Activated T-cell treated with anti-CD3 and anti-CD28 coated beads, Interleukin-2, amount 50 U/mL, for 24 hours (primary cell): Measurements from ENCODE around the gene FREM3.

Experiments
- DNase-seq: peaks from one replicate; pipeline ENCODE4 v3.0.0-alpha.2; 2020
- H3K27ac Mint-ChIP-seq: 2 replicates; pipeline ENCODE4 v1.8.0; 2020; ENCODE audit warnings: mild to moderate bottlenecking, mixed read lengths
- H3K27me3 Mint-ChIP-seq: 2 replicates; pipeline ENCODE4 v1.8.0; 2020; ENCODE audit warnings: mixed read lengths
- H3K36me3 Mint-ChIP-seq: 2 replicates; pipeline ENCODE4 v1.8.0; 2020; ENCODE audit warnings: low read depth, mixed read lengths
- H3K4me1 Mint-ChIP-seq: 2 replicates; pipeline ENCODE4 v1.8.0; 2020; ENCODE audit warnings: low read depth, mixed read lengths
- H3K4me3 Mint-ChIP-seq: 2 replicates; pipeline ENCODE4 v1.8.0; 2020; ENCODE audit warnings: mild to moderate bottlenecking, moderate library complexity, mixed read lengths
- H3K9me3 Mint-ChIP-seq: 2 replicates; pipeline ENCODE4 v1.8.0; 2020; ENCODE audit warnings: mixed read lengths

Gene FREM3

DNA sequence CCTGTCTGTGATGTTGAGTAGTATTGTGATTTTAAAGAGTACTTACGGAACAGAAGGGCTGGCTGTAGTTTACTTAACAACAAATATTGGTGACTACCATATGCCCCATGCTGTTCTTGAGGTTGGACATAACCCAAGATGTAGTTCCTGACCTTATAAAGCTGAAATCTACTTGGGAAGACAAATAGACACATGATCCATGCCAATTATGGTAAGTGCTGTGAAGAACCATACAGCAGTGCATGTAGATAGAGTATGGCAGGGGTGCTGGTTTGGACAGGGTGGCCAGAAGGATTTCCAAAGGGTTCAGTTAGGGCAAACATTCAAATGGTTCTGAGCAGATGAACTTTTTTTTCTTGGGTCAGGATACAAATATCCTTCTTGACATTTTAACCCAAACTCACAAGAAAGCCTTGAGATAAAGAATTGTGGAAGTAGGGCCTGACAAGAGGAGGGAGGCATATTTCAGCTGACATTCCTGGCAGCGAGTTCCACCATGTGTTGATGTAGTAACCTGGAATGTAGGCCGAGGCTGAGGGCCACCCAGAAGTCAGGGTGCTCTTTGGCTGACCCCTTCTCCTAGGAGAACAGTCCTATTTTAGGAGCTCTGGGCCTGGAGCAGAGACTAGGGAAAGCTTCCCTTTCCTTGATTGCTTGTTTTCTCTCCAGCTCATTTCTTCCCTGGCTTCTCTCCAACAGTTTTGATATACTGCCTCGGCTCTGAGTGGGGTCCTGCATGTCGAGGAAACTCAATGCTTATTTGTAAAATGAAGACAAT lies 74.2 kb downstream of the FREM3 start:
- Mint-ChIP-seq H3K27ac (no peak overlapping the region), H3K36me3 (no peaks in the 10 kb centered on the region), H3K4me1 (no peaks in the 10 kb centered on the region), H3K4me3 (no peak overlapping the region), H3K27me3 (peaks cover 5% of the 10 kb centered on the region), H3K9me3 (peaks cover 3% of the 10 kb centered on the region)
- no peak for DNase-seq

DNA sequence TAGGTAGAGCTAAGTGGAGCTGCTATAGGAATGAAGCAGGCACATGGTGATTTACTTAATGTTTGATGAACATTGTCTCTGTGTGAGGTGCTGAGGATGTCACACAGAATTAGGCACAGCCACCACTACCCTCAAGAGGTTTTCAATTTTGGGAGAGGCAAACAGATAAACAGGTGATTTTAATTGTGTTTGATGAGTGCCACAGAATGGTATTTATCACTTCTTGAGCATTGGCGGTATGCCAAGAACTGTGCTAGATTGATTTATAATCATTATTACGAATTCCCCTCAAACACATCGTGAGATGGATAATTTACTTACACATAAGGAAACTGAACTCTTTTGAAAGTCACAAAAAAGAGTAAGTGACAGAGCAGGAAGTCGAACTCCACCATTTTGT lies 74.8 kb downstream of the FREM3 start:
- H3K27me3 Mint-ChIP-seq, result peaks cover 5% of the 10 kb centered on the region
- no peaks in the 10 kb centered on the region for H3K36me3 Mint-ChIP-seq
- peaks cover 3% of the 10 kb centered on the region for H3K9me3 Mint-ChIP-seq
- H3K4me1 Mint-ChIP-seq, result no peaks in the 10 kb centered on the region
- DNase-seq, result no peak
- no peak overlapping the region for H3K4me3 Mint-ChIP-seq
- H3K27ac Mint-ChIP-seq, result no peak overlapping the region

DNA sequence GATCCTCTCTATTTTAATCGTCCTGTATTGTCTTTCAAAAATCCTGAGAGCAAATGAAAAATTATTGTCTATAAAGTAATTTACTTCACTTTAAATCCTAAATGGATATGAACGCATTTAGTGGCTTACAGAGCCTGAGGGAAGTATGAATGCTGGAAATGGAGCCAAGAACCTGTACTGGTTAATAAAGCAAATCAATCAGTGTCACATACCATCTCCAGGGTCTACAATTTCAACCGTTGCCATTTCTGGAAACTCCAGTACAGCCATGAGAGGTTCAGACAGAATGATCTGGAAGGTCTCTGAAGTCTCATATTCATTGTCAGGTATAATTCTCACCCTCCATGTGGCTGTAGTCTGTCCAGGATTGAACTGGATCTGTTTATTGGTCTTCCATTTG lies 76.6 kb downstream of the FREM3 start:
- DNase-seq, result no peak
- H3K27me3 Mint-ChIP-seq, result peaks cover 9% of the 10 kb centered on the region
- H3K4me1 Mint-ChIP-seq, result no peaks in the 10 kb centered on the region
- H3K36me3 Mint-ChIP-seq, result no peaks in the 10 kb centered on the region
- H3K9me3 Mint-ChIP-seq, result peaks cover 3% of the 10 kb centered on the region
- no peak overlapping the region for H3K4me3 Mint-ChIP-seq
- H3K27ac Mint-ChIP-seq, result no peak overlapping the region

DNA sequence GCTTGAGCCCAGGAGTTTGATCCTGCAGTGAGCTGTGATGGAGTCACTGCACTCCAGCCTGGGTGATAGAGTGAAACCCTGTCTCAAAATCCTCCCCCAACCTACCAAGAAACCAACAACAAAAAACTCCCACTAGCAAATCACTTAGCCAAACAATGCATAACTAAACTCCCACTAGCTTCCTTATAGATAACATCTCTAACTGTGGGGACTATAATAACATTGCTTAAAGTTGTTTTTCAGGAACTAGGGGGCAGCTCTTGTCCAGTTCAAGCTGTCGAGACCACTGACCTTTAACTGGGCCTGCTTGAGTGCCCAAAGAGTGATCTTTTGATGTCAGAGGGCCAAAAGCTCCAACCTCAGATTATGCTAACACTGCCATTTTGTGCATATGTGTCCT lies 81.7 kb downstream of the FREM3 start:
- Mint-ChIP-seq H3K4me3 (no peak overlapping the region), H3K9me3 (peaks cover 3% of the 10 kb centered on the region), H3K4me1 (peaks cover 8% of the 10 kb centered on the region), H3K27me3 (peaks cover 26% of the 10 kb centered on the region), H3K27ac (no peak overlapping the region), H3K36me3 (no peaks in the 10 kb centered on the region)
- DNase-seq, result no peak

DNA sequence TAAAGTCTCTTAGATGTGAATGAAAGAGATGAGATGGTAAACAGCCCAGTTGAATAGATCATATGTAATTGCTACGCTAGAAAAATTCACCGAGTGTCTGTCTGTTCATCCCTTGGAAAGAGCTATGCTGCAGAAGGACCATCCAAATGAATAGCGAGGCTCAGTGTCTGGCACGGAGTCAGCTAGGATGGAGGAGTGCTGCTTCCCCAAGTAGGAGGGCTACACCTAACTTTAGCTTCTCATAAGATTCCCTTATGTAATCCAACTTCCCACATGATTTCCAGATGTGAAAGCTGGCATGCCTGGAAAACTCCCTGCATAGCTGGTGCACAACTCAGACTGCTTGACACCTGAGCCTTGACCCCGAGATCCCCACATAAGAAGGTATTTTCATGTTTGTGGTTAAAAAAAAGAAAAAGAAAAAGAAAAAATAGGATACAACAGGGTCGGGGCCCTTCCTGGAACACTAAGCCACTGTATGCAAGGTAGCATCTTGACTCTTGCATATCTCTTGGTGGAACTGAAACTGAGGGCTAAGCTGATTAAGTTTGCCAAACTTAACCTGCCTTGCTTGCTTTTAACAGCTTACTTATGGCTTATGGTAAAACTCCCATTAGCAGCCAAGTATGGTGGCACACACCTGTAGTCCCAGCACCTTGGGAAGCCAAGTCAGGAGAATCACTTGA lies 82.3 kb downstream of the FREM3 start:
- H3K27ac Mint-ChIP-seq, result no peak overlapping the region
- H3K4me1 Mint-ChIP-seq, result peaks cover 8% of the 10 kb centered on the region
- peaks cover 30% of the 10 kb centered on the region for H3K27me3 Mint-ChIP-seq
- no peaks in the 10 kb centered on the region for H3K36me3 Mint-ChIP-seq
- peaks cover 3% of the 10 kb centered on the region for H3K9me3 Mint-ChIP-seq
- no peak for DNase-seq
- no peak overlapping the region for H3K4me3 Mint-ChIP-seq

DNA sequence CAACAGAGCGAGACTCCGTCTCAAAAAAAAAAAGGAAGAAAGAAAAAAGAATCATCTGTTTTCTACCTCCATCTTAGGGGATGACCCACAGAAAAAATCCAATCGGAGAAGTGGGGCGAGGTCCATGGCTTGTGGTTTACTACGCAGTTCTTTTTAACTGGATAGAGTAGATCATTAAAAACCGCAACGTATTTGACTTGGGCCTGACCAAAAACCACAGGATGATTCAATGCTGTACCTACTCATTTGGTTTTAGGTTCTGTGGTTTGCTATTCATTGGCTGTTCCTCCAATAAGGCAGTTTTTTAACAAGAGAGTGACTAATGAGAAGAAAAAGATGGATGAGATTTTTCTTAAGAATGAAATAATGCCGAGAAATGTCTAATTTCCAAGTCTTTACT lies 83.7 kb downstream of the FREM3 start:
- H3K9me3 Mint-ChIP-seq, result peaks cover 3% of the 10 kb centered on the region
- H3K36me3 Mint-ChIP-seq, result peaks cover under 1% of the 10 kb centered on the region
- H3K27ac Mint-ChIP-seq, result no peak overlapping the region
- H3K4me1 Mint-ChIP-seq, result peaks cover 8% of the 10 kb centered on the region
- peaks cover 34% of the 10 kb centered on the region for H3K27me3 Mint-ChIP-seq
- no peak overlapping the region for H3K4me3 Mint-ChIP-seq
- DNase-seq, result no peak

DNA sequence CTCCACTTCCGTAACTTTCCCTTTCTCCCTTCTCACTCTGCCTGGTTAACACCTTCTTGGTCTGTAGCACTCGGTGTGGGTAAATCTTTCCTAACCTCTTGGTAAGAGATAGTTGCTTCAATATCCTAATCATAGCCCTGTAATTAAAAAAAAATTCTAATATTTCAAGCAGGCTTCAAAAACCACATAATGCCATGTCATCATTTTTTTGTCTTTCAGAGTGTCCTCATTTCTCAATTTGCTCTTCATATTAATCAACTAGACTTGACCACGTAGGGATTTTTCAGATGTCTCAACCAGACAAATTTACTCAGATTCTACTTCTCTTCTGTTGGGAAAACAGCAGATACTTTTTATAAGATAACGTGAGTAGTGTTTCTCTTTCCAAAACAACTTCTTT lies 91.0 kb downstream of the FREM3 start:
- peaks cover 2% of the 10 kb centered on the region for H3K36me3 Mint-ChIP-seq
- H3K4me3 Mint-ChIP-seq, result no peak overlapping the region
- H3K27me3 Mint-ChIP-seq, result peaks cover 12% of the 10 kb centered on the region
- H3K9me3 Mint-ChIP-seq, result peaks cover 5% of the 10 kb centered on the region
- no peak overlapping the region for H3K27ac Mint-ChIP-seq
- DNase-seq, result no peak
- H3K4me1 Mint-ChIP-seq, result no peaks in the 10 kb centered on the region

DNA sequence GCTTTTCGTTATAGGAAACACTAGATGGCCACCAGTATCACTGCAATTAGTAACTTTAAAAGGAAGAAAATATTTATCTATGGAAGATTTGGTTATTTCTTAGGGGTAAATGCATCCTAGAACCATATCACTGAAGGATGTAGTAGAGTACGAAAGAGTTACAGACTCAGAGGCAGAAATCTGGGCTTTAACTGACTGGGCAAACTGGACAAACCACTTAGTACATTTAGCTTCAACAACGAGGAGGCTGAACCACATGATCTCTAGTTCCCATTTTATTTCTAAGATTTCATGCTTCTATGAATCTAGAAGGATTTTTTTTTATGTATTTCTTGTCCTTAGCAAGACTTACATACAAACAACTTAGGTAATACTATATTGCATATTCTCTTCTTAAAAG lies 94.0 kb downstream of the FREM3 start:
- Mint-ChIP-seq H3K4me1 (no peaks in the 10 kb centered on the region), H3K27ac (no peak overlapping the region), H3K36me3 (no peaks in the 10 kb centered on the region), H3K4me3 (no peak overlapping the region), H3K27me3 (no peaks in the 10 kb centered on the region), H3K9me3 (peaks cover 5% of the 10 kb centered on the region)
- DNase-seq, result no peak

DNA sequence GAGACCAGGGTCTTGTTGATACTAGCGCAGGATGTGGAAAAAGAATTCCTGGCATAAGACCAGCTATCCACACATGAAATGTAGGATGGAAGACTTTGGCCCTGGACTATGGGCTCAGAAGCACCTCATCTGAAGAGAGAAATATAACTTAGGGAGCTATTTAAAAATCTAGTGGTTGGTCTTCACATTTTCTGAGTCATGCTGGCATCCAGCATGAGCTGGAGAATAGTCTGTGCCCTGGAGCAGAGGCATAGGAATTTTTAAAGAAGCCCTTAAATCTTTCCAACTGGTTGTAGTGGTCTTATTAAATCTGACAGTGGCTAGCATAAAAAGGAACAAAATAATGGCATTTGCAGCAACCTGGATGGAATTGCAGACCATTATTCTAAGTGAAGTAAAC lies 100.6 kb downstream of the FREM3 start:
- Mint-ChIP-seq H3K4me3 (no peak overlapping the region), H3K36me3 (no peaks in the 10 kb centered on the region), H3K27ac (no peak overlapping the region), H3K9me3 (peaks cover 2% of the 10 kb centered on the region), H3K27me3 (no peaks in the 10 kb centered on the region), H3K4me1 (no peaks in the 10 kb centered on the region)
- DNase-seq, result no peak

DNA sequence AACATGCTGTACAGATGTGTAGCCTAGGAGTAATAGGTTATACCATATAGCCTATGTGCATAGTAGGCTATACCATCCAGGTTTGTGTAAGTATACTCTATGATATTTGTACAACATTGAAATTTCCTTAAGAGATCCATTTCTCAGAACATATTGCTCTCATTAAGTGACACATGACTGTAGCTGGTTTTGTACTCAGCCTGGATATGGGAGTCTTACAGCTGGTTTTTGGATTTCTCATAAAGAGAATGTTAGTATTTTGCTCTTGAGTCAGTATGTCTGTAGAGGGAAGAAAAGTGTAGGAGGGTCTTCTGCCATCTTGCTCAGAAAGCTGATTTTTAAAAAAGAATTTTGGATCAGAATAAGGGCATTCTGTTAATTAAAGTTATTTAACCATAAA lies 101.7 kb downstream of the FREM3 start:
- H3K27me3 Mint-ChIP-seq, result peaks cover 6% of the 10 kb centered on the region
- no peak overlapping the region for H3K27ac Mint-ChIP-seq
- no peaks in the 10 kb centered on the region for H3K9me3 Mint-ChIP-seq
- no peaks in the 10 kb centered on the region for H3K4me1 Mint-ChIP-seq
- peaks cover 3% of the 10 kb centered on the region for H3K36me3 Mint-ChIP-seq
- no peak overlapping the region for H3K4me3 Mint-ChIP-seq
- no peak for DNase-seq

DNA sequence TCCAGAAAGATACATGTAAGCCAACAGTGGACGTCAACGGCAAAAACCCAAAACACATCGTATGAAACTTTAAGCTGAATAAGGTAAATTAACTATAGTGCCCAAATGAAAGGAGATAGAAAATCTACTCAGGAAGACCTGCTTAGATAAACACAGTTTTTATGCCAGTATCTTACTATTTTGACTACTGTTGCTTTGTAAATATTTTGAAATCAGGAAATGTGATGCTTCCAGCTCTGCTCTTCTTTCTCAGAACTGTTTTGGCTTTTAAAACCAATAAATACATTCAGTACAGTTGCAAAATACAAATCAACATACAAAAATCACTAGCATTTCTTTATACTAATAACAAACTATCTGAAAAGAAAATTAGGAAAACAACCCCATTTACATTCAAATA lies 103.2 kb downstream of the FREM3 start:
- H3K9me3 Mint-ChIP-seq, result no peaks in the 10 kb centered on the region
- no peaks in the 10 kb centered on the region for H3K4me1 Mint-ChIP-seq
- H3K27ac Mint-ChIP-seq, result no peak overlapping the region
- DNase-seq, result no peak
- peaks cover 8% of the 10 kb centered on the region for H3K27me3 Mint-ChIP-seq
- H3K36me3 Mint-ChIP-seq, result peaks cover 3% of the 10 kb centered on the region
- H3K4me3 Mint-ChIP-seq, result no peak overlapping the region

DNA sequence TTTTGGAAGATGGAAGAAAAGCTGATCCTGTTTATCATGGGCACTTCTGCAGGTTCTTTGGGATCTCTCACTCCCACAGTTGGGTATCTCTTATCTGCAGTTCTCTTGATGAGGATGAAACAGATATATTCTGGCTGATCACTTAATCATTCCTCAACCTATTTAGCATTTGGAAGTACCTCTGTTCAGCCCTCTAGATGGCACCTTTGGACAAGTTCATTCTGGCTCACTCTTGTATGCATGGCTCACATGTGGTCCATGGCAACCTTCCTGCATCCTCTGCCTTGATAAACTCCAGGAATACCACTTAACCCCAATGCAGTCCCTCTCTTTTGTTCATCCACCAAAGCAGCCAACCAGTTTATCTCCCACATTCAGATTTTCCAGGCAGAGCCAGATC lies 112.8 kb downstream of the FREM3 start:
- Mint-ChIP-seq H3K4me1 (no peaks in the 10 kb centered on the region), H3K27ac (no peak overlapping the region), H3K36me3 (peaks cover 5% of the 10 kb centered on the region), H3K9me3 (peaks cover 14% of the 10 kb centered on the region), H3K27me3 (no peaks in the 10 kb centered on the region), H3K4me3 (no peak overlapping the region)
- DNase-seq, result no peak

DNA sequence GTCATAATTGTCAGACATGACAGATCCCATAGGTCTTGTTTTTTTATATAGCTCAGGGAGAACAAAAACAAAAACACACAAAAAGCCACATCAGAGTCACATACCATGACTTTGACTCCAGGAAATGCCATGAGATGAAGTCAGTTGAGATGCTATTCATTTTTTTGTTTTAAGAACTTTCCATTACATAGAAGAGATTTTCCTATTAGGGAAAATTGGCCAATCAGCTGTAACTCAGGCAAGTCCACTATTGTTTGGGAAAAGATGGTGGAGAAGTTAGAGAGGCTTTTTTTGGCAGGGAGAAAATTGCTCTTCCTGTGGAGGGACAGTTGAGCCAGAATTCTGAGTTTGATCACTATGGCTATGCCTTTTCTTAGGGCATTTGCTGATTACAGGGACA lies 114.4 kb downstream of the FREM3 start:
- Mint-ChIP-seq H3K4me1 (no peaks in the 10 kb centered on the region), H3K36me3 (peaks cover 5% of the 10 kb centered on the region), H3K4me3 (no peak overlapping the region), H3K27me3 (no peaks in the 10 kb centered on the region), H3K27ac (no peak overlapping the region), H3K9me3 (peaks cover 19% of the 10 kb centered on the region)
- DNase-seq, result no peak

DNA sequence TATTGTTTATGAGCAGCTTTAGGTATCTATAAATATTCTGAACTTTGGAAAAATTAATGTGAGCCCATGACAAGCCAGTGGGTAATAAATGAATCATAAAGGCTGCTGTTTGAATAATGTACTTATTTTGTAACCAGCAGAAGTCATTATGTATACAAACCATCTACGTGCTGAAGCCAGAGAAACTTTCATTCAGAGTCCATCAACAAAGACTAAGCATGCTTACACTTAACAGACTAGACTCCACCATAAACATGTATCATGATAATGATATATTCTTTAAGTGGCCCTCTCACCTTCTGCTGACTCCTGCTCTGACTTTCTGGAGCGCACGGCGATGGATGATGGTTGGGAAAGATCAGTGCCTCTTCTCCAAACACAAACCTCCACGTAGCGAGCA lies 114.9 kb downstream of the FREM3 start:
- Mint-ChIP-seq H3K4me3 (no peak overlapping the region), H3K27ac (no peak overlapping the region), H3K9me3 (peaks cover 19% of the 10 kb centered on the region), H3K36me3 (peaks cover 5% of the 10 kb centered on the region), H3K4me1 (no peaks in the 10 kb centered on the region), H3K27me3 (no peaks in the 10 kb centered on the region)
- DNase-seq, result no peak

DNA sequence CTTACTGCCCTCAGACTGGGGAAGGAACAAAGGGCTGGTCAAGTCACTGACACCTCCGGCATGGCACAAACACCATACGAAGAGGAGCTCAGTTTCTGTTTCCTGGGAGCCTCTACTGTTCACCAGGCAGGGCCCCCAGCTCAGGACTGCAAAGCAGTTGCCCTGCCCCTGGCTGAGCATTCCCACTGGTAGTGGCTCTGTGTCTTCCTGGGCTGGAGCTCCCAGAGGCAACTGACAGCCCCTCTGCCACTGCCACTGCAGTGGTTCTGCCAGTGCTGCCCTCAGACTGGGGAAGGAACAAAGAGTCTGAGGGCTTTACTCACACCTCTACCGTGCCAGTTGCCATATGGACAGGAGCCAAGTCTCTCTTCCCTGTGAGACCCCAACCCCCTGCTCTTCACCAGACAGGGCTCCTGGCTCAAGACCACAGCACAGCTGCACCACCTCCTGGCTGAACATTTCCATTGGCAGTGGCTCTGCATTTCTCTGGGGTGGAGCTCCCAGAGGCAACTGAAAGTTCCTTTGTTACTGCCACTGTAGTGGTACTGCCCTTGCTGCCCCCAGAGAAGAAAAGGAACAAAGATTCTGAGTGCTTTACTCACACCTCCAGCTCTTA lies 119.0 kb downstream of the FREM3 start:
- no peak overlapping the region for H3K4me3 Mint-ChIP-seq
- DNase-seq, result no peak
- no peak overlapping the region for H3K27ac Mint-ChIP-seq
- no peaks in the 10 kb centered on the region for H3K27me3 Mint-ChIP-seq
- no peaks in the 10 kb centered on the region for H3K4me1 Mint-ChIP-seq
- peaks cover 15% of the 10 kb centered on the region for H3K36me3 Mint-ChIP-seq
- peaks cover 19% of the 10 kb centered on the region for H3K9me3 Mint-ChIP-seq
